ENCODE results near the gene STXBP6. TPM values are rescaled to one million over a fixed set of nuclear protein-coding genes. Genes with fewer than 3 reads are reported as not detected.

Gene STXBP6
- polyA plus RNA-seq, 2 donors, result 1.9 to 2.2 TPM

- no peaks in the 10 kb centered on the region for H3K9me3 ChIP-seq (ENCODE audit: control insufficient read depth in 2 of 2, insufficient read depth in 1 of 2, low read depth in 1 of 2, low read length in 1 of 2)
- 76 to 81% methylated on average over 14 of the region's 14 CpGs for WGBS, 2 donors
- no peaks in the 10 kb centered on the region for H3K27me3 ChIP-seq (ENCODE audit: control insufficient read depth in 1 of 2, insufficient read depth in 2 of 2, low read length in 2 of 2)
- no peaks in the 10 kb centered on the region for H3K4me1 ChIP-seq (ENCODE audit: control insufficient read depth in 2 of 2, insufficient read depth in 2 of 2, low read length in 1 of 2)
- no peak overlapping the region for H3K4me3 ChIP-seq (ENCODE audit: low read depth in 1 of 2, low read length in 2 of 2)
- H3K27ac ChIP-seq (ENCODE audit: low read depth in 2 of 2, low read length in 1 of 2), result no peak overlapping the region
- H3K36me3 ChIP-seq (ENCODE audit: control insufficient read depth in 2 of 2, insufficient read depth in 2 of 2, low read length in 1 of 2), result no peaks in the 10 kb centered on the region
Observed at GRCh38 chr14:25042362-25043299, 7.3 kb downstream of the STXBP6 start.

- no peaks in the 10 kb centered on the region for H3K36me3 ChIP-seq (ENCODE audit: control insufficient read depth in 2 of 2, insufficient read depth in 2 of 2, low read length in 1 of 2)
- no peak overlapping the region for H3K27ac ChIP-seq (ENCODE audit: low read depth in 2 of 2, low read length in 1 of 2)
- no peaks in the 10 kb centered on the region for H3K4me1 ChIP-seq (ENCODE audit: control insufficient read depth in 2 of 2, insufficient read depth in 2 of 2, low read length in 1 of 2)
- WGBS, 2 donors, result 44 to 55% methylated on average over 2 of the region's 2 CpGs
- no peaks in the 10 kb centered on the region for H3K9me3 ChIP-seq (ENCODE audit: control insufficient read depth in 2 of 2, insufficient read depth in 1 of 2, low read depth in 1 of 2, low read length in 1 of 2)
- no peak overlapping the region for H3K4me3 ChIP-seq (ENCODE audit: low read depth in 1 of 2, low read length in 2 of 2)
- H3K27me3 ChIP-seq (ENCODE audit: control insufficient read depth in 1 of 2, insufficient read depth in 2 of 2, low read length in 2 of 2), result no peaks in the 10 kb centered on the region
Observed at GRCh38 chr14:25041898-25042297, 8.0 kb downstream of the STXBP6 start.

GRCh38 chr14:25041484-25041883, 8.5 kb downstream of the STXBP6 start:
- Histone ChIP-seq H3K27ac (ENCODE audit: low read depth in 2 of 2, low read length in 1 of 2) (no peak overlapping the region), H3K4me3 (ENCODE audit: low read depth in 1 of 2, low read length in 2 of 2) (no peak overlapping the region), H3K4me1 (ENCODE audit: control insufficient read depth in 2 of 2, insufficient read depth in 2 of 2, low read length in 1 of 2) (no peaks in the 10 kb centered on the region), H3K9me3 (ENCODE audit: control insufficient read depth in 2 of 2, insufficient read depth in 1 of 2, low read depth in 1 of 2, low read length in 1 of 2) (no peaks in the 10 kb centered on the region), H3K27me3 (ENCODE audit: control insufficient read depth in 1 of 2, insufficient read depth in 2 of 2, low read length in 2 of 2) (no peaks in the 10 kb centered on the region), H3K36me3 (ENCODE audit: control insufficient read depth in 2 of 2, insufficient read depth in 2 of 2, low read length in 1 of 2) (no peaks in the 10 kb centered on the region)
- 61 to 78% methylated on average over 4 of the region's 4 CpGs for WGBS, 2 donors

DNA sequence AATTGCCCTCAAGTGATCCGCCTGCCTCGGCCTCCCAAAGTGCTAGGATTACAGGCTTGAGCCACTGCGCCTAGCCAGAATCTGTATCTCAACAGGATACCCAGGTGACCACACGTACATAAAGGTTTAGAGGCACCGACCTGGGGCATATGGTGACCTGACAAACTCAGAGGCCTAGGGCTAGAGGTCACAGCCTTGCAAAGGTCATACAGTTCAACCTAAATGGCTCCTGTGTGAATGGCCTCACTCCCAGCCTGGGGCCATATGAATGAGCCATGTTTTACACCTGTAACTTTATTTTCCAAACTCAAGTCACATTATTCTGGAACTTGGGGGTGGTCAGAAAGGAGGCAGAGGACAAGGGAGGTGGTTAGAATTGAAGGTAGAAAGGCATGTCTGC, 10.0 kb downstream of the STXBP6 start:
- Histone ChIP-seq H3K4me1 (ENCODE audit: control insufficient read depth in 2 of 2, insufficient read depth in 2 of 2, low read length in 1 of 2) (no peaks in the 10 kb centered on the region), H3K36me3 (ENCODE audit: control insufficient read depth in 2 of 2, insufficient read depth in 2 of 2, low read length in 1 of 2) (no peaks in the 10 kb centered on the region), H3K4me3 (ENCODE audit: low read depth in 1 of 2, low read length in 2 of 2) (no peak overlapping the region), H3K27me3 (ENCODE audit: control insufficient read depth in 1 of 2, insufficient read depth in 2 of 2, low read length in 2 of 2) (no peaks in the 10 kb centered on the region), H3K27ac (ENCODE audit: low read depth in 2 of 2, low read length in 1 of 2) (no peak overlapping the region), H3K9me3 (ENCODE audit: control insufficient read depth in 2 of 2, insufficient read depth in 1 of 2, low read depth in 1 of 2, low read length in 1 of 2) (no peaks in the 10 kb centered on the region)
- WGBS, 2 donors, result 93 to 95% methylated on average over 5 of the region's 5 CpGs

- Histone ChIP-seq H3K36me3 (ENCODE audit: control insufficient read depth in 2 of 2, insufficient read depth in 2 of 2, low read length in 1 of 2) (no peaks in the 10 kb centered on the region), H3K27me3 (ENCODE audit: control insufficient read depth in 1 of 2, insufficient read depth in 2 of 2, low read length in 2 of 2) (no peaks in the 10 kb centered on the region), H3K4me1 (ENCODE audit: control insufficient read depth in 2 of 2, insufficient read depth in 2 of 2, low read length in 1 of 2) (no peaks in the 10 kb centered on the region), H3K4me3 (ENCODE audit: low read depth in 1 of 2, low read length in 2 of 2) (no peak overlapping the region), H3K9me3 (ENCODE audit: control insufficient read depth in 2 of 2, insufficient read depth in 1 of 2, low read depth in 1 of 2, low read length in 1 of 2) (no peaks in the 10 kb centered on the region), H3K27ac (ENCODE audit: low read depth in 2 of 2, low read length in 1 of 2) (no peak overlapping the region)
- 72 to 78% methylated on average over 4 of the region's 4 CpGs for WGBS, 2 donors
Observed at GRCh38 chr14:25038044-25038668, 11.8 kb downstream of the STXBP6 start.

- no peaks in the 10 kb centered on the region for H3K27me3 ChIP-seq (ENCODE audit: control insufficient read depth in 1 of 2, insufficient read depth in 2 of 2, low read length in 2 of 2)
- no peak overlapping the region for H3K4me3 ChIP-seq (ENCODE audit: low read depth in 1 of 2, low read length in 2 of 2)
- H3K36me3 ChIP-seq (ENCODE audit: control insufficient read depth in 2 of 2, insufficient read depth in 2 of 2, low read length in 1 of 2), result no peaks in the 10 kb centered on the region
- no peaks in the 10 kb centered on the region for H3K4me1 ChIP-seq (ENCODE audit: control insufficient read depth in 2 of 2, insufficient read depth in 2 of 2, low read length in 1 of 2)
- H3K27ac ChIP-seq (ENCODE audit: low read depth in 2 of 2, low read length in 1 of 2), result no peak overlapping the region
- no peaks in the 10 kb centered on the region for H3K9me3 ChIP-seq (ENCODE audit: control insufficient read depth in 2 of 2, insufficient read depth in 1 of 2, low read depth in 1 of 2, low read length in 1 of 2)
- WGBS, 2 donors, result 81 to 83% methylated on average over 2 of the region's 2 CpGs
Observed at GRCh38 chr14:25037032-25037431, 12.9 kb downstream of the STXBP6 start.

DNA sequence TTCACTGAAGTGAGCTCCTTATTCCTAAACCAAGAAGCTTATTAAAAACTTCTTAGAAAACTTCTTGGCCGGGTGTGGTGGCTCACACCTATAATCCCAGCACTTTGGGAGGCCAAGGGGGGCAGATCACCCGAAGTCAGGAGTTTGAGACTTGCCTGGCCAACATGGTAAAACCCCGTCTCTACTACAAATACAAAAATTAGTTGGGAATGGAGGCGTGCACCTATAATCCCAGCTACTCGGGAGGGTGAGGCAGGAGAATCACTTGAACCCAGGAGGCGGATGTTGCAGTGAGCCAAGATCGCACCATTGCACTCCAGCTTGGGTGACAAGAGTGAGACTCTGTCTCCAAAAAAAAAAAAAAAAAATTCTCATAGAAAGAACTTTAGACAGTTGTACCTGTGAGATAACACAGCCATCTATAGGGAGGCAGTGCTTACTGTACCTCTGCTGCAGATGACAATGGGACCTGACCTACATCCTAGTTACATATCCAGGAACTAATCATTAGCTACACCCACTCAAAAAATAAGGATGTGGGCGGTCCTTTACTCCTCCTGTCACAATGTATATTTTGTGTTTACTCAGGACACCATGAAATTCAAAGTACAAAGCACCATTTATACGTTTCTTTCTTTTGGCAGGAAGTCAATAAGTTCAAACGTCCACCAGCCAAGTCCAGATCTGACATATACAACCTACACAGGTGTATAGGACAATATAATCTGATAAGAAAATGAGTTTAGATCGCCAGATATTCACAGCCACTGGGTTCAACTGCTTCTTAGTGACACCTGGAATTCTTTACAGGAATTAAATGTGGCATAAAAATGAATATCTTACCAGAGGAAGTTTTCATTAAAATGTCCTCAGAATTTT, 14.9 kb downstream of the STXBP6 start:
- no peaks in the 10 kb centered on the region for H3K36me3 ChIP-seq (ENCODE audit: control insufficient read depth in 2 of 2, insufficient read depth in 2 of 2, low read length in 1 of 2)
- no peak overlapping the region for H3K27ac ChIP-seq (ENCODE audit: low read depth in 2 of 2, low read length in 1 of 2)
- 79 to 80% methylated on average over 11 of the region's 11 CpGs for WGBS, 2 donors
- H3K27me3 ChIP-seq (ENCODE audit: control insufficient read depth in 1 of 2, insufficient read depth in 2 of 2, low read length in 2 of 2), result no peaks in the 10 kb centered on the region
- no peaks in the 10 kb centered on the region for H3K4me1 ChIP-seq (ENCODE audit: control insufficient read depth in 2 of 2, insufficient read depth in 2 of 2, low read length in 1 of 2)
- no peaks in the 10 kb centered on the region for H3K9me3 ChIP-seq (ENCODE audit: control insufficient read depth in 2 of 2, insufficient read depth in 1 of 2, low read depth in 1 of 2, low read length in 1 of 2)
- no peak overlapping the region for H3K4me3 ChIP-seq (ENCODE audit: low read depth in 1 of 2, low read length in 2 of 2)

DNA sequence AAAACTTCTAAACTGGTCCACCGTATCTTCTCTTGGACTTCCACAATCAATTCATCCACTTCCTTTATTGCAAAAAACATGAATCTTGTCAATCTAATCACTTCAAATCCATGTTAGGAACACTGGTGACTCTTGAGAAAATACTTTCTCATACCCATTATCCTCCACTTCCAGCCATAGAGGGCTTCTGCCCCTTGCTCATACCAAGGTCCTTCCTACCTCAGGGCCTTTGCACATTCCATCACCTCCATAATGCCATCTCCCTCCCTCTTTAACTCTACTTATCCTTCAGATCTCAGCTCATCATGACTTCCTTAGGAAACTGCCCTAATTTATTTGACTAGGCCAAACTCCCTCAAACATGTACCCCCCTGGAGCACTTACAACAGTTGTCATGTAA, 16.6 kb downstream of the STXBP6 start:
- H3K4me1 ChIP-seq (ENCODE audit: control insufficient read depth in 2 of 2, insufficient read depth in 2 of 2, low read length in 1 of 2), result no peaks in the 10 kb centered on the region
- 93 to 94% methylated on average over 1 of the region's 1 CpG for whole genome bisulfite sequencing, 2 donors
- no peaks in the 10 kb centered on the region for H3K36me3 ChIP-seq (ENCODE audit: control insufficient read depth in 2 of 2, insufficient read depth in 2 of 2, low read length in 1 of 2)
- no peaks in the 10 kb centered on the region for H3K9me3 ChIP-seq (ENCODE audit: control insufficient read depth in 2 of 2, insufficient read depth in 1 of 2, low read depth in 1 of 2, low read length in 1 of 2)
- H3K4me3 ChIP-seq (ENCODE audit: low read depth in 1 of 2, low read length in 2 of 2), result no peak overlapping the region
- H3K27ac ChIP-seq (ENCODE audit: low read depth in 2 of 2, low read length in 1 of 2), result no peak overlapping the region
- no peaks in the 10 kb centered on the region for H3K27me3 ChIP-seq (ENCODE audit: control insufficient read depth in 1 of 2, insufficient read depth in 2 of 2, low read length in 2 of 2)

- no peaks in the 10 kb centered on the region for H3K27me3 ChIP-seq (ENCODE audit: control insufficient read depth in 1 of 2, insufficient read depth in 2 of 2, low read length in 2 of 2)
- no peak overlapping the region for H3K27ac ChIP-seq (ENCODE audit: low read depth in 2 of 2, low read length in 1 of 2)
- H3K4me3 ChIP-seq (ENCODE audit: low read depth in 1 of 2, low read length in 2 of 2), result no peak overlapping the region
- no peaks in the 10 kb centered on the region for H3K4me1 ChIP-seq (ENCODE audit: control insufficient read depth in 2 of 2, insufficient read depth in 2 of 2, low read length in 1 of 2)
- no peaks in the 10 kb centered on the region for H3K36me3 ChIP-seq (ENCODE audit: control insufficient read depth in 2 of 2, insufficient read depth in 2 of 2, low read length in 1 of 2)
- H3K9me3 ChIP-seq (ENCODE audit: control insufficient read depth in 2 of 2, insufficient read depth in 1 of 2, low read depth in 1 of 2, low read length in 1 of 2), result no peaks in the 10 kb centered on the region
- 96% methylated on average over 10 of the region's 10 CpGs for WGBS, 2 donors
Observed at GRCh38 chr14:25032092-25032784, 17.7 kb downstream of the STXBP6 start.

All from esophagus (tissue), 2 donors.